Left ventricle myocardium inferior (tissue), 1 donor: ENCODE measurements around the gene UGT2A1. TPM values are rescaled to one million over a fixed set of nuclear protein-coding genes. Genes with fewer than 3 reads are reported as not detected.
A peak's percentile ranks its signal among the peaks of the same experiment; 100 is the strongest.

Experiments used
- DNase-seq: peaks from one replicate; pipeline ENCODE4 v3.0.0-alpha.2; 2020
- H3K27ac ChIP-seq: fragments of 200-600 bp; replicated peaks from 2 replicates; pipeline ENCODE4 v1.8.0; 2021
- H3K27me3 ChIP-seq: fragments of 200-600 bp; 2 replicates; pipeline ENCODE4 v1.8.0; 2021; ENCODE audit warnings: low read depth
- H3K36me3 ChIP-seq: fragments of 200-600 bp; 2 replicates; pipeline ENCODE4 v1.8.0; 2021
- H3K4me1 ChIP-seq: fragments of 200-600 bp; 2 replicates; pipeline ENCODE4 v1.8.0; 2021
- H3K4me3 ChIP-seq: fragments of 200-600 bp; 2 replicates; pipeline ENCODE4 v1.8.0; 2021; ENCODE audit warnings: mild to moderate bottlenecking, moderate library complexity
- H3K9me3 ChIP-seq: fragments of 200-600 bp; replicated peaks from 2 replicates; pipeline ENCODE4 v1.8.0; 2021
- CTCF ChIP-seq: fragments of 200-600 bp; IDR thresholded peaks from 2 replicates; pipeline ENCODE4 v1.8.0; 2021; ENCODE audit warnings: antibody characterized with exemption, mild to moderate bottlenecking, borderline replicate concordance
- intact Hi-C: fragments of 100-400 bp; cut with micrococcal nuclease; formaldehyde crosslinking; loops from one replicate; pipeline ENCODE4 v1.11.0; 2022
- long read RNA-seq: library from polyadenylated mRNA; unstranded; transcript quantifications from one replicate; pipeline ENCODE4 v2.0.0, GENCODE V29; 2021
- total RNA-seq: library from RNA; stranded (reverse); fragmentation: NEBNext Ultra II Directional; extraction: Animal tissue kit (Norgen Biotek cat#: 25700); gene quantifications from one replicate; pipeline ENCODE4 v1.2.1, GENCODE V29; 2021
- donor health status: DM: no; HTN: yes; CAD: no; lungs with severe emphysema.

Gene UGT2A1
- total RNA-seq = not detected
- long read RNA-seq = 0 reads

- Histone ChIP-seq H3K4me3 (no peak within 1 kb of the TSS), H3K9me3 (no peaks in the 10 kb centered on the region), H3K36me3 (no peaks in the 10 kb centered on the region), H3K4me1 (no peaks in the 10 kb centered on the region), H3K27me3 (no peaks in the 10 kb centered on the region), H3K27ac (no peak within 1 kb of the TSS)
- no peak for DNase-seq
- intact Hi-C loops = no loop called here
- TF ChIP-seq CTCF = no peak
Observed at GRCh38 chr4:69653147-69653546, at the start of gene UGT2A1. Gene UGT2A1 (minus strand): TSS chr4:69653247. CDS start chr4:69647644, 5,603 bp downstream.

- Histone ChIP-seq H3K9me3 (peaks cover 30% of the 10 kb centered on the region), H3K27ac (no peak overlapping the region), H3K36me3 (no peaks in the 10 kb centered on the region), H3K4me3 (no peak overlapping the region), H3K27me3 (no peaks in the 10 kb centered on the region), H3K4me1 (no peaks in the 10 kb centered on the region)
- intact Hi-C loops = no loop called here
- no peak for TF ChIP-seq CTCF
- DNase-seq = no peak
Observed at GRCh38 chr4:69702201-69702600, 49.2 kb upstream of the UGT2A1 start.

GRCh38 chr4:69701696-69702095 is 48.6 kb upstream of the UGT2A1 start:
- H3K27me3 ChIP-seq = no peaks in the 10 kb centered on the region
- H3K4me1 ChIP-seq = no peaks in the 10 kb centered on the region
- H3K4me3 ChIP-seq = no peak overlapping the region
- H3K27ac ChIP-seq = no peak overlapping the region
- H3K36me3 ChIP-seq = no peaks in the 10 kb centered on the region
- TF ChIP-seq CTCF = no peak
- no peak for DNase-seq
- H3K9me3 ChIP-seq = peaks cover 30% of the 10 kb centered on the region
- intact Hi-C loops = no loop called here

DNA sequence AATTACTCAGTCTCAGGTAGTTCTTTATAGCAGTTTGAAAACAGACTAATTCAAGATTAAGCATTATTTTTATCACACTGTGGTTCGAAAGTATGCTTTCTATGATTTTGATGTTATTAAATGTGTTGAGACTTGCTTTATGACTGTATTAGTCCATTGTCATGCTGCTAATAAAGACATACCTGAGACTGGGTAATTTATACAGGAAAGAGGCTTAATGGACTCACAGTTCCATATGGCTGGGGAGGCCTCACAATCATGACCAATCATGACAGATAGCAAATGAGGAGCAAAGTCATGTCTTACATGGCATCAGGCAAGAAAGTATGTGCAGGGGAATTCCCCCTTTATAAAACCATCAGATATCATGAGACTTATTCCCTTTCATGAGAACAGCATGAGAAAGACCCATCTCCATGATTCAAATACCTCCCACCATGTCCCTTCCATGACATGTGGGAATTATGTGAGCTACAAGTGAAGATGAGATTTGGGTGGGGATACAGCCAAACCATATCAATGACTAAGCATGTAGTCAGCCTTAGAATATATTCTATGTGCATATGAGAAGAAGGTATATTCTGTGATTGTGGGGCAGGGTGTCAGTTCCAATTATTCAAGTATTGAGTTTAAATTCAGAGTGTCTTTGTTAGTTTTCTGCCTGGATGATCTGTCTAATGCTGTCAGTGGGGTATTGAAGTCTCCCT is 44.6 kb upstream of the UGT2A1 start:
- intact Hi-C loops = no loop called here
- Histone ChIP-seq H3K36me3 (no peaks in the 10 kb centered on the region), H3K27me3 (no peaks in the 10 kb centered on the region), H3K9me3 (peaks cover 34% of the 10 kb centered on the region), H3K4me3 (no peak overlapping the region), H3K27ac (no peak overlapping the region), H3K4me1 (no peaks in the 10 kb centered on the region)
- TF ChIP-seq CTCF = no peak
- DNase-seq = no peak

DNA sequence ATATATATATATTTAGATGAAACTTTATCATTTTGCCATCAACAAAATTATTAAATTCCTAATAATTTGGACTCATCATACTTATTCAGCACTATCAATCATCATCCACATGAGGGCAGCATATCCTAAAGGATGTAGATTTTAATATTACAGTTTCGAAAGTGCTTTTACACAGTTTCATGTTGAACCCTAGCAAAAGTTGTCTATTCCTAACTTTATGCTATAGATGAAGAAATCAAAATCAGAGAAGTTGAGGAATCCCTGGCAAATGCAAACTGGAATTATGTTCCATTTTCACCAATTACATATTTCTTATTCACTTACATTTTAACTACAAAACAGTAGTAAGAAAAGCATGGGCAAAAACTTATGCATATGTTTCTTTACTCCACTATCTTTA is 36.6 kb upstream of the UGT2A1 start:
- no peak for DNase-seq
- Histone ChIP-seq H3K27ac (no peak overlapping the region), H3K36me3 (no peaks in the 10 kb centered on the region), H3K27me3 (no peaks in the 10 kb centered on the region), H3K4me3 (no peak overlapping the region), H3K4me1 (no peaks in the 10 kb centered on the region), H3K9me3 (peaks cover 4% of the 10 kb centered on the region)
- TF ChIP-seq CTCF = peak; percentile 61
- intact Hi-C loops = no loop called here
